Measurements from ENCODE around the gene EIF3J.
"Not testable (repeated sequence)": the region's sequence is repeated elsewhere in the genome, so short reads cannot be mapped to it uniquely, and the experiment has no call there.

The EIF3J gene

DNA sequence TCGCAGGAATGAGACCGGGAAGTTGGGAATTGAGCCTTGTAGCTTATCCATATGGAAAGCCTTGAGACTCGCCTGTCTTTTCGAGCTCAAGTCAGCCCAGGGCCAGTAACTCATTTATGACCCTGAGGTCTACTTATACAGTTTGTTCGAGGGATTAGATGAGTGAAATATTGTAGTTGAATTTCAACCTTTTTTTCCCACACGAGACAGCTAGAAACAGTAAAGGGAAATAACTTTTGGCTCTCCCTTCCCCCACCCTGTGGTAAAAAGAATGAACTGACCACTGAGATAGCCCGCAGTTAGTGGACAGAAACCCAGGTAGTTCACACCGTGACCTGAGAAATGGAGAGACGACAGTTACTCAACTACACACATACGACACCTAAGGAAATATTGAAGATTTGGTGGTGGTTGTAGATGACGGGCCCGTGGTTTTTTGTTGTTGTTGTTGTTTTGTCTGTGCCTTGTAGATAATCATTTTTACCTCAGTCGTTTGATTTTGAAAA, 841 bp downstream of the EIF3J start:
- peak overlapping the region; percentile 99 for H3K27ac ChIP-seq
- DNase-seq (ENCODE audit: low read depth, low spot score), result no peak

DNA sequence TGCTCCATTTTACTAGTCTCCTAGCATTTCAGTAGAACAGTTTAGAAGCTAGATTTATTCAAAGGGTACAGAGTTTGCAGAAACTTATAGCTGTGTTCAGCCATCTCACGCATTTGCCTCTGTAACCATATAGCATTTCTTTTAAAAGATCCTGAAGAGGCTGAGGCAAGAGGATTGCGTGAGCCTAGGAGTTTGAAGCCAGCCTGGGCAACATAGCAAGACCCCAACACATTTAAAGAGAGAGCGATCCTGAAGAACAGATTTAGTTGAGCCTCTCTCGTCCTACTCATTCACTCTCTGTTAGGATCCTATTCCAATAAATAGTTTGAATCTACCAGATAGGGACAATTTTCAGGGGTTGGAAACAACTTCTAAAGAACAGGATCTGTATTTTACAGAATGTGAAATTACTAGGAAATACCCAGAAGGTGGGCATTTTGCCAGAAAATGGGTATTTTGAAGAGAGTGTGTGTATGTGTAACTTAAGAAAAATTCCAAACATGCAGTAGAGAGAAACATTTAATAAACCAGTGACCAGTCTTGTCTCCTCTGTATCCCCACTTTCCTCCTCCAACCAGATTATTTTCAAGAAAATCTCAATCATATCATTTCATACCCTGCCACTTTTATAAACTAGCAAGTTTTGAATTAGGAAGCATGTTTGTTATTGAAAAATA, 4.5 kb downstream of the EIF3J start:
- peak overlapping the region; percentile 1 for H3K27ac ChIP-seq

DNA sequence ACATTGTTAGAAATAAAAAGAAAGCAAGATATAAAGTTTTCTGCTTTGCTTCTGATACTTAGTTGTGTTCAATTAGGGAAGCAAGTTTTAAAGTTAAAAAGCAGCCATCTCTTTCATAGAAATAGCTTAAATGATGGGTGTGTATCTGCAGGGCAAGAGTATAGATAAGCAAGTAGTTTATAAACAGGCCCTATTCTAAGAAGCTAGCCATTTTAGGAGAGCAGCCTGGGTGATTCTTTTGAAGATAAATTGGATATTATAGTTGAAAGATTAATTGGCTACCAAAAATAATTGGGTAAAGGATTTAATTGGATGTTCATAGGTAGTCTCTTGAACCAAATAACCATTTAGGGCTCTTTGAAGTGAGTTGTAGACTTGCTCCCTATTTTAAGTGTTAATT, 5.6 kb downstream of the EIF3J start:
- no peak overlapping the region for H3K27ac ChIP-seq
- no peak for DNase-seq (ENCODE audit: low read depth, low spot score)

More for the DNA sequence above, 4.5 kb downstream of the EIF3J start:
- DNase-seq (ENCODE audit: low read depth, low spot score), result no peak

DNA sequence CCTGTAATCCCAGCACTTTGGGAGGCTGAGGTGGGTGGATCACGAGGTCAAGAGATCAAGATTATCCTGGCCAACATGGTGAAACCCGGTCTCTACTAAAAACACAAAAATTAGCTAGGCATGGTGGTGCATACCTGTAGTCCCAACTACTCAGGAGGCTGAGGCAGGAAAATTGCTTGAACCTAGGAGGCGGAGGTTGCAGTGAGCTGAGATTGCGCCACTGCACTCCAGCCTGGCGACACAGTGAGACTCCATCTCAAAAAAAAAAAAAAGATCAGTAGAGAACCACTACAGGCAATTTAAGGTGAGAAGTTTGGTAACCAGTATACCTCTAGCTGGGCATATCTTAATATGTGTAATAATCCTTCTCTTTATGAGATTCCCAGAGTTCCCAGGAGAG, 7.8 kb downstream of the EIF3J start:
- H3K27ac ChIP-seq; DNase-seq (ENCODE audit: low read depth, low spot score): not testable (repeated sequence)

DNA sequence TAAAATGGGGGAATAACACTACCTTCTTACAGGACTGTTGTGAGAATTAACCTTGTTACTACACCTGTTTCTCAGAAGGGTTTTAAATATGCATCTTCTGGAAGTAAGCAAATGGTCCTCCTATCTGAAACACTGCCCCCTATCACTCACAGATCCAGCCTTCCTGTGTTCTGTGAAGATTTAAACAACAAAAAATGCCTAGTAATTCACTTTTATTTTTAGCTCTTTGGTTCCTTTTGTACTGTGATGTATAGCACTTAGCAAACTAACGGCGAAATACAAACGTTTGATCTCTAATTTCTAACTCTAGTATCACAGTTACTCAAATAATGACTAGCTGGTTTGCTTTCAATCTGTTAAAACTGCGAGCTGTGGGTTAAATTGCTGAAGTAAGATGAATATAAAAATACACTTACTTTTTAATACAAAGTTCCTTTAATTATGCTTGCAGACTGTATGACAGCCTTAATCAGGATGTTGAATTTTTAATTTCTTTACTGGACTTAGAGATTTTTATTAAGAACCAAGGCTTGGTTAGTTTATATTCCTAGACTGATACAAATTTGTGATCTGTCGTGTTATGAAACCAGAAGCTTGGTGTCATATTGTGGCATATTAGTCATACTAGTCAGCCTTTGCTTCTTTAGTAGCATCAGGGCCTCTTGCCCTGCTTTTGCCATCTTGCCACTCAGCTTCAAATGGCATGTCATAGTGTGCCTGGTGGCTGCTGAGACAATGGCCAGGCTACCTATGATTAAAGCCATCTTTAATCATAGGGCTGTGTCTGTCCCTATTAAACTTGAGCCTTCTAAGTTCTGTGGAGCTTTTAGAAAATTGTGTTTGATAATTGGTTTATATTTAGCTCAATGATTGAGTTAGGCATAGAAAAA, 9.2 kb downstream of the EIF3J start:
- H3K27ac ChIP-seq, result peak overlapping the region; percentile 40
- no peak for DNase-seq (ENCODE audit: low read depth, low spot score)

DNA sequence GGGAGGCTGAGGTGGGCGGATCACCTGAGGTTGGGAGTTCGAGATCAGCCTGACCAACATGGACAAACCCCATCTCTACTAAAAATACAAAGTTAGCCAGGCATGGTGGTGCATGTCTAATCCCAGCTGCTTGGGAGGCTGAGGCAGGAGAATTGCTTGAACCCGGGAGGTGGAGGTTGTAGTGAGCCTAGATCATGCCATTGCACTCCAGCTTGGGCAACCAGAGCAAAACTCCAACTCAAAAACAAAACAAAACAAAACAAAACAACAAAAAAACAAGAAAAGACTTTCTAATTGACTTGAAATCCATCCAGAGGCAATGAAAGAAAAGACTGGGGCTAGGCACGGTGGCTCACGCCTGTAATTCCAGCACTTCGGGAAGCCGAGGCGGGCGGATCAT, 12.2 kb downstream of the EIF3J start:
- DNase-seq (ENCODE audit: low read depth, low spot score), result not testable (repeated sequence)

DNA sequence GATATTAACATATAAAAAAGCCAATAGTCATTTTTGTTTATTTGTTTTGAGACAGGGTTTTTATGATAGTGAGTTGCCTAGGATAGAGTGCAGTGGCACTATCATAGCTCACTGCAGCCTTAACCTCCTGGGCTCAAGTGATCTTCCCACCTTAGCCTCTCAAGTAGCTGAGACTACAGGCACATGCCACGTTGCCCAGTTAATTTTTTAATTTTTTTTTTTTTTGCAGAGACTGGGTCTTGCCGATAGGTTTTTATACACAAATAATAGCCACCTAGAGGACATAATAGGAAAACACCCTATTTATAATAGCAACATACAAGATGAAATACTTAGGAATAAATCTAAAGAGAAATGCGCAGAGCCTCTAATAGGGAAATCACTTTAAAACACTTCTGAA, 13.3 kb downstream of the EIF3J start:
- no peak for DNase-seq (ENCODE audit: low read depth, low spot score)
- no peak overlapping the region for H3K27ac ChIP-seq

More for the DNA sequence above, 12.2 kb downstream of the EIF3J start:
- H3K27ac ChIP-seq, result not testable (repeated sequence)

DNA sequence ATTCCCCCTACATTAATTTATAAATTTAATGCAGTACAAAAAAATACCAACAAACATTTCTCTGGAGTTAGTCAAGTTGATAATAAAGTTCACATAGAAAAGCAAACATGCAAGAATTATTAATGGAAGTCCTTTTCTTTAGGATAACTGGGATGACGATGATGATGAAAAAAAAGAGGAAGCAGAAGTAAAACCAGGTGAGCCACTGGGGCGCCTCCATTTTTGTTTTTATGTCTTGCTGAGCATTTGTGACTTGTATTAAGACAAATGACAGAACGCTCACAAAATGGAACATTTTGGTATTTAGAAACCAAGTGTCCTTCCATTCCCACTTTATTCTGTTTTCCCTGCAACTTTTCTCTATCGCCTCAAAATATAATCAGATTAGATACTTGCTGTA, 13.8 kb downstream of the EIF3J start:
- DNase-seq (ENCODE audit: low read depth, low spot score), result no peak
- no peak overlapping the region for H3K27ac ChIP-seq

DNA sequence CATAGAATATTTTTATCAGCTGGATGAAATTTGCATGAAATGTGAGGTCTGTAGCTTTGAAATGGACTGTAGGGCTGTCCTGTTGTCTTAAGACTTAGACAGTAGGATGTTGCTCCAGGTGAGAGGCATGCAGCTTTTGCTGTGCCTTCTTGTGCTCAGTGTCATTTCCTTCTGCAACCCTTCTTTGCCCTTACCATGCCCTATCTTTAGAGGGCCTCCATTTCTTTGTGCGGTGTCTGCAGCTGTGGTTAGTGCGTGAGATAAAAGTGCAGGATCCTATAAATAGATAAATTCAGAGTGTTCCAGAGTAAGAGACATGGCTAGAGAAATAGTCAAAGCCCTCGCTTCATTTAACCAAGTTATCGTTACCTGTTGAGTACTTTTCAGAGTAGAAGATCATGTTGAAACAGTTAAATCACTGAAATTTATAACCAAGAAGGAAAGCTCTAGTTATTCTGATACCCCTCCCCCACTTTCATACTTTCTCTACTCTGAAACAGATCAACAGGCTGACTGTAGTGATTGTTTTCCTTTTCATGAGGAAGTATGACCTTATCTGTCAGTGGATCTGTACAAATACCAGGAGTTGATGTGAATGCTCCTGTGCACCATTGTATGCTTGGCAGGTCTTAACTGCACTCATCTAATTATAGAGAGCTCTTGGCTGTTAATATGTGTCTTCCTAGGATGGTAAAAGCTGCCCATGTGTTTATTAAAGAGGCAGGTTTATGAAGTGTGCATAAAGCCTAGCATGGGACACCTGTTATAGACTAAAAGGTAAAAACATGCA, 18.2 kb downstream of the EIF3J start:
- DNase-seq (ENCODE audit: low read depth, low spot score), result no peak
- peak overlapping the region; percentile 33 for H3K27ac ChIP-seq

DNA sequence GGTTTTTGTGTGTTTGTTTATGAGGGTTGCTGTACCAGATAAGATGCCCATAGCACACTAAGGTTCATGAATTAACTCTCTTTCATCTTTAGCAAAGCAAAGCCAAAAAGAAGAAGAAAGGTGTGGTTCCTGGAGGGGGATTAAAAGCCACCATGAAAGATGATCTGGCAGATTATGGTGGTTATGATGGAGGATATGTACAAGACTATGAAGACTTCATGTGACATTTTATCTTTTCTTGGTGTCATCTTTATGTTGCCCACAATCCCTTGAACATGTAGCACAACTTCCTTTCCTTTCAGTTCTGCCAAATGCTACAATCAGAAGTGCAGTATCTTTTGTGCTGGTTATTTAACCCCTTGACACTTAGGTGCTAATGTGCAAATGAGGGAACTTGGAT, 24.0 kb downstream of the EIF3J start:
- DNase-seq (ENCODE audit: low read depth, low spot score); H3K27ac ChIP-seq: not testable (repeated sequence)

DNA sequence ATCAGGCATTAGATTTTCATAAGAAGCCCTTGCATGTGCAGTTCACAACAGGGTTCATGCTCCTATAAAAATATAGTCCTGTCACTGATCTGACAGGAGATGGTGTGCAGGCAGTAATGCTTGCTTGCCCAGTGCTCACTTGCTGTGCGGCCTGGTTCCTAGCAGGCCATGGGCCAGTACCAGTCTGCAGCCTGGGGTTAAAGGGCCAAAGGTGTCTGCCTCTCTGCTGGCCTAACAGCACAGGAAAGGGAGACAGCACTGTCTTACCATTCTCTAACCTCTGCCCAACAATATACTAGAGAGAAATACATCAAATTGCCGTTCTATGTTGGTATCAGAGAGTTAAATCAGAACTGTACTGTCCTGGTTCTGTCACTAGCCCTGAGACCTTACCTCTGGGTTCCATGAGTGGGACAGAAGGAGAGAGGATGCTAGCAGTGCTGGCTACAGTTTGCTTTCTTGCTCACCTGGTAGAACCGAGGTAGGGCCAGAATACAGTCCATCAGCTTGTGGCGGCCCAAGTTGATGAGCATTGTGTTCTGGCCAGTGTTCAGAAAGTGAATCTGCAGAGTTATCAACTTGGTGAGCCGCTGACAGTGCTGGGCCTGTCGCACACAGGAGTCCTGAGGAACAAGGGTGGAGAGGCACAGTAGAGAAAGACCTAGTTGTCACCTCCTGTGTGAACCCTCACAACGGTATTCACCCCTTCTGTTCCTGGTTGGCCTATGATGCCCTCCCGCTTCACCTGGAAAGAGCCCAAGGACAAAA, 28.6 kb downstream of the EIF3J start:
- H3K27ac ChIP-seq, result no peak overlapping the region
- no peak for DNase-seq (ENCODE audit: low read depth, low spot score)

DNA sequence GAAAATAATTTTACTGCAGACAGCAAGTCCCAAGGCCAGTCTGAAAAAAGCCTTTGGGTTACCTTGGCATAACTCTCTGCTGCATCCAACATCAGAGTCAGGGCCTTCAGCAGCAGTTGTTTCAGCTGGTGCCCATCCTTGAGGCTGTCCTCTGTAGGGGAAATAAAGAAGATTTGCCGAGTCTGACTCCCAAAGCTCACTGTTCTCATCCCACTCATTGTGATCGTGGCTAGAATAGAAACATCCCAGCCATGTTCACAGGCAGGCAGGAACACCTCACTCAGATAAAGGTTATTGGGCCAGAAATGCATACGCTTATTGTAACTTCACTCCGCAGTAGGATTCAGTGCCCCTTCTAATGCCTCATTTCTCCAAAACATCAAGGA, 29.2 kb downstream of the EIF3J start:
- H3K27ac ChIP-seq, result no peak overlapping the region
- no peak for DNase-seq (ENCODE audit: low read depth, low spot score)

DNA sequence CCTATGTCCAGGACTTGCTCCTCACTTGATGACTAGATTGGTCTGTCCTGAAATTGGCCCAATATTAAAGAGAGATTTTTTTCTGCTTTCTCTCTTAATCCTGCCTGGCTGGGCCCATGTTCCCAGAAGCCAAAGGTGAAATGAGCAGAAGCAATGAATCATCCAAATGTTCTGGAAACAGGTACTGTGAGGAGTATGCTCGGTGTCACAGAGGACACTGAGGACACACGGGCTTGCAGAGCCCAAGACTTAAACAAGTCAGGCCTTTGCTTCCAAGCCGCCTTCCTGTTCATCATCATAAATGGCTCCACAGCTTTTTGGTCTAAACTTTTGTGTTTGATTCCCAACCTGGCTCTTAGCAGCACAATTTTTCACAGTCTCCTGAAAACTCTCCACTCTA, 31.4 kb downstream of the EIF3J start:
- no peak for DNase-seq (ENCODE audit: low read depth, low spot score)

DNA sequence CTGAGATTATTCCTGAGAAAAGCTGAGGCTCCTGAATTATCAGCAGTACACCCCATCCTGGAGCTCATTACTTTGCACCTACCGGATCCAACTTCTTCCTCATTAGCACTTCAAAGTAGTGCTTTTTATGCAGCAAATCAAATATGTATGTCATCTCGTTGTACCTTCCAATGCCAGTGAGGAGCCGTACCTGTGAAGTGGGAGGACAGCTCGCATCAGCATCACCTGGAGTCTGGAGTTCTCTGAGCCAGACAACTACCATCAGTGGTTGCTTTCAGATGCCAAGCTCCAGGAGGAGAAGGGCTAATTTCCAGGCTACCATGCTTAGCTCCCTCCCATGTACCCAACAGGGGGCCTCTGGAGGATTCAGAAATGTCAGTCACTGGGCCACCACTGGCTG, 32.4 kb downstream of the EIF3J start:
- no peak for DNase-seq (ENCODE audit: low read depth, low spot score)
- H3K27ac ChIP-seq, result no peak overlapping the region

More for the DNA sequence above, 31.4 kb downstream of the EIF3J start:
- peak overlapping the region; percentile 5 for H3K27ac ChIP-seq

DNA sequence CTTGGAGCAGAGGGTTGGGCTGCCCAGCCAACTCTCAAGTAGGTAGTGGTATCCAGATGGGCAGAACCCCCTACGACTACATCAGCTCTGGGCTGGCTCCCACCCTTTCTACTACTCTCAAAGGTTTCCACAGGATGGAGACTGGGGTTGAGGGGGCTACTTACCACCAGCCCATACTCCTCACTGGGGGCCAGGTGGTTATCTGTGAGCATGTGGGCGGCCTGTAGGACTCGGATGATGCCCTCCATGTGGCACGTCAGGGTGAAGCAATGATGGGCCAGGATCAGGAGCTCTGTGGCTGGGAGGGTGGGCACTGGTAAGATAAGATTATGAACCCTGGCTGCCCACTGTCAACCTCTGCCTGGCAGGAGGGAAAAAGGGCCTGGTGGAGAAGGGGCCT, 33.4 kb downstream of the EIF3J start:
- no peak overlapping the region for H3K27ac ChIP-seq
- DNase-seq (ENCODE audit: low read depth, low spot score), result no peak

DNA sequence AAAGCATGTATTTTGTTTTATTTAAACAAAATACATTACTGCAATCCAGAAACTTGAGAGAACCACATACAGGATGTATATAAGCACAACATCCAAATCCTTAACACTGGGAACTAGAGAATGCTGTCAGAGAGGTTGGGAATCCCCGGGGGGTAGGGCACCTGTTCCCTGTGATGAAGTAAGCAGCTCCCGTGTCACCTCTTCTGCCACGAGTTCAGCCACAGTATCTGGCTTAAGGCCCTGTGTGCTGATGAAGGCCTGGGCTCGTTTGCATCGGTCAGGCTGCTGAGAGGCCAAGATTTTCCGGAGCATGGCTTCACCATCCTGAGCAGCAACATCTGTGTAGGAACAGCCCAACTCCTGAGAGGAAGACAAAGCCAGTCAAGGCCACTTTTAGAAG, 36.4 kb downstream of the EIF3J start:
- DNase-seq (ENCODE audit: low read depth, low spot score), result no peak
- no peak overlapping the region for H3K27ac ChIP-seq

DNA sequence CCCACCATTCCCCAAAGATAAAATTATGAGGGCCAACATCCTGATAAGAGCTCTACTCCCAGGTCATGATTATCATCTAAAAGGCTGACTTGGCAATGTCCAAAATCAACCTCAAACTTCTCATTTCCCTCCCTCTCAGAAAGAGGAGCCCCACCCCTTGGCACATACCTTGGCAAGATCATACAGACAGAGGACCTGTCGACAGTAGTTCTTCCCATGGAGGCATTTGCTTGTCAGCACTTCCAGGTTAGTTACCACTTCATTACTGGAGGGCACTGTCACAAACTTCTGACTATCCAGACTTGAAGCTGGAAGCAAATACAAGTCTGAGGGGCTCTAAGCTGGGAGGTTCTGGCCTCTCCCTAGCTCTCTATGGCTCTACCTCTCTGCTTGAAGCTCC, 37.8 kb downstream of the EIF3J start:
- DNase-seq (ENCODE audit: low read depth, low spot score), result no peak
- H3K27ac ChIP-seq, result no peak overlapping the region

DNA sequence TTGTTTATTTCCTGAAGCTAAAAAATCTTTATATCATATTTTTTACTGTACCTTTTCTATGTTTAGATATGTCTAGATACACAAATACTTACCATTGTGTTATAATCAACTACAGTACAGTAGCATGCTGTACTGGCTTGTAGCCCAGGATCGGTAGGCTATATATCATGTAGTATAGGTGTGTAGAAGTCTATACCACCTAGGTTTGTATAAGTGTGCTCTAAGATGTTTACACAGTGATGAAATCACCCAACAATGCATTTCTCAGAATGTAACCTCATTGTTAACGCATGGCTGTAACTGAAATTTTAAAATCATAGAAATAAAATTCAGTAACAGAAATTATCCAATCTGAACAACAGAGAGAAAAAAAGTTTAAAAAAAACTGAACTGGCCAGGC, 43.2 kb downstream of the EIF3J start:
- H3K27ac ChIP-seq, result peak overlapping the region; percentile 24
- no peak for DNase-seq (ENCODE audit: low read depth, low spot score)

DNA sequence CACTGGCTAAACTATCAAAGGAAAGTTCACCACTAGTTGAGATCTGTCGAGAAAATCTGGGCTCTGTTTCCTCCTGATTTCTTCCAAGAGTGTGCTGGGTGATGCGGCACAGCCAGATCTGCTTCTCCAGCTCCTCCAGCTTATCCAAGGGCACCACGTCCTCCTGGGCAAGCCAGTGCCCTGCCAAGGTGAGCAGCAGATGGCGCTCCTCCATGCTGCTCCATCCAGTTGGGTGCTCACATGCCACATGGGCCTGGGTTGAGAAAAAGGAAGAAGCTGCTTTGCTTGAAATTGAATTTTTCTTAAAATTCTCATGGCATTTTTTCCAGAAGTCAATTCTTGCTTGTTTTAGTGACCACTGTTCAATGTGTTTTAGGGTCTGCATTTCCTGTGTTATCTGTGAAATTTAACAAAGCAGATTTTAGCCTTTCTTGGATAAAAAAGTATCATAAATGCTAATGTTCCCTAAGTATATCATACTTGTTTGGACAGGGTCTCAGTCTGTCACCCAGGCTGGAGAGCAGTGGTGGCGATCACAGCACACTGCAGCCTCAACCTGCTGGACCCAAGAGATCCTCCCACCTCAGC, 47.3 kb downstream of the EIF3J start:
- no peak for DNase-seq (ENCODE audit: low read depth, low spot score)
- H3K27ac ChIP-seq, result no peak overlapping the region

DNA sequence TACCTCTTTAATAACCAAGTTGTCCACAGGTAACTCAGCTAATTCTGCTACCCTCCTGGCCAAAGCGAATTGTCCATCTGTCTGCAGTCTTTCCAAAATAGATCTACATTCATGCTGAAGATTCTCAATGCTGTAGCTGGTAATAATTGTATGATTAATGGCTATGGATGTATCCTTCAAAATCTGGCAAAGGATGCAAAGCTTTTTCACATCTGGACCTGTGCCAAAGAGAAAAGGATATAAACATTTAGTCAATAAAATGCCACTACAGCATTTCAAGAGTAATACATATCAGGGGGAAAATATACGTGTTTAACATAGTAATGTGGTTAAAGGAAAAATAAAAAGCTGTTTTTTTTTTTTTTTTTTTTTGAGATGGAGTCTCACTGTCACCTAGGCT, 48.7 kb downstream of the EIF3J start:
- DNase-seq (ENCODE audit: low read depth, low spot score), result no peak
- no peak overlapping the region for H3K27ac ChIP-seq

Measured in epithelial cell of prostate (primary cell).